Activated effector memory CD4-positive, alpha-beta T cell treated with Interleukin-2 at 50 U/mL for 16 hours (primary cell): Measurements from ENCODE around the gene MMP3.
"Not testable (repeated sequence)": the region's sequence is repeated elsewhere in the genome, so short reads cannot be mapped to it uniquely, and the experiment has no call there.

Source experiments
- DNase-seq: peaks from one replicate; pipeline ENCODE4 v3.0.0-alpha.2; 2020

Gene MMP3

GRCh38 chr11:102843489-102843888 lies at the start of gene MMP3:
MMP3 (minus strand) TSS chr11:102843609; CDS start chr11:102843546, 63 bp downstream.
- no peak for DNase-seq

- DNase-seq = no peak
These were observed 48.3 kb upstream of the MMP3 start for GRCh38 chr11:102891736-102892135.

GRCh38 chr11:102886999-102887398 lies 43.6 kb upstream of the MMP3 start:
- DNase-seq = no peak

- no peak for DNase-seq
These were observed 39.7 kb upstream of the MMP3 start for GRCh38 chr11:102883141-102883540.

GRCh38 chr11:102882389-102883024 lies 39.1 kb upstream of the MMP3 start:
- DNase-seq = no peak

GRCh38 chr11:102879801-102880200 lies 36.4 kb upstream of the MMP3 start:
- no peak for DNase-seq

- no peak for DNase-seq
These were observed 35.2 kb upstream of the MMP3 start for GRCh38 chr11:102878595-102878994.

GRCh38 chr11:102874852-102875251 lies 31.4 kb upstream of the MMP3 start, which contains the start of gene MMP12:
MMP12 (minus strand) TSS chr11:102874982; CDS start chr11:102874937, 45 bp downstream.
- no peak for DNase-seq

GRCh38 chr11:102869354-102869964 lies 26.1 kb upstream of the MMP3 start:
- DNase-seq = not testable (repeated sequence)

GRCh38 chr11:102868339-102868738 lies 24.9 kb upstream of the MMP3 start:
- no peak for DNase-seq

GRCh38 chr11:102864724-102865123 lies 21.3 kb upstream of the MMP3 start:
- no peak for DNase-seq

- no peak for DNase-seq
These were observed 10.5 kb upstream of the MMP3 start for GRCh38 chr11:102853956-102854355.

- no peak for DNase-seq
These were observed 9.6 kb upstream of the MMP3 start for GRCh38 chr11:102853055-102853454.

- DNase-seq = no peak
These were observed 7.8 kb upstream of the MMP3 start for GRCh38 chr11:102850973-102851745.

- DNase-seq = no peak
These were observed 5.9 kb upstream of the MMP3 start for GRCh38 chr11:102849311-102849710.

GRCh38 chr11:102846292-102846691 lies 2.9 kb upstream of the MMP3 start:
- no peak for DNase-seq

- DNase-seq = no peak
These were observed 479 bp downstream of the MMP3 start for GRCh38 chr11:102842930-102843329.

- DNase-seq = no peak
These were observed 3.4 kb downstream of the MMP3 start for GRCh38 chr11:102840018-102840417.

- DNase-seq = no peak
These were observed 5.8 kb downstream of the MMP3 start for GRCh38 chr11:102837646-102838045.

- no peak for DNase-seq
These were observed 6.3 kb downstream of the MMP3 start for GRCh38 chr11:102837156-102837555.

- DNase-seq = no peak
These were observed 7.0 kb downstream of the MMP3 start for GRCh38 chr11:102836290-102836875.

- DNase-seq = no peak
These were observed 9.7 kb downstream of the MMP3 start for GRCh38 chr11:102833731-102834130.

- no peak for DNase-seq
These were observed 10.8 kb downstream of the MMP3 start for GRCh38 chr11:102832612-102833011.
